PC-9 (cell line): ENCODE measurements around the gene CYGB.

ENCODE experiments used
- CTCF ChIP-seq: fragments of 200-600 bp; sonication (generic); conservative IDR thresholded peaks from 2 replicates; pipeline ENCODE4 v1.6.1; 2017; ENCODE audit warnings: mixed run types, antibody characterized with exemption, mild to moderate bottlenecking, moderate library complexity
- EZH2 ChIP-seq: fragments of 200-600 bp; sonication (generic); IDR thresholded peaks from 2 replicates; pipeline ENCODE4 v1.8.0; 2017; ENCODE audit warnings: antibody characterized with exemption, low read depth

- TF ChIP-seq EZH2 (no peak), CTCF (no peak)
Observed at GRCh38 chr17:76491271-76492122, 46.0 kb downstream of the CYGB start.
